K562 (cell line): Measurements from ENCODE around the gene PGF. TPM values are rescaled to one million over a fixed set of nuclear protein-coding genes. Genes with fewer than 3 reads are reported as not detected.

Experiments used
- ATAC-seq: fragments of 200-7000 bp; cut with Tn5 transposase; 3 replicates; pipeline ENCODE4 v1.9.1; 2020; ENCODE audit warnings: moderate library complexity
- BruUV-seq: library from RNA; stranded (reverse); fragments of 400-500 nt; replicated peaks from 2 replicates; lab custom pipeline; 2021; lab: Mats Ljungman, UMichigan
- CTCF ChIA-PET: fragments of 300-600 bp; formaldehyde crosslinking; extraction: SDS; loops from one replicate; lab custom pipeline; 2021; ENCODE audit warnings: low intra/inter-chr PET ratio; lab: Yijun Ruan, JAX
- POLR2A ChIA-PET: fragments of 300-600, 350-650 bp; sonication (Branson Sonifier 250); formaldehyde crosslinking; extraction: SDS; loops from one replicate; lab custom pipeline; 2021; ENCODE audit warnings: antibody characterized with exemption, inconsistent platforms; lab: Yijun Ruan, JAX
- DNase-seq, 4 experiments: peaks; one replicate each; pipeline versions ENCODE4 v3.0.0 to v3.0.0-alpha.2; 2011 to 2018; ENCODE audit warnings: low spot score in 3 of 4, mixed read lengths in 3 of 4; ENCODE audit errors: extremely low read depth in 1 of 4
- FAIRE-seq: peaks from 2 replicates; lab custom pipeline; 2011; peaks lifted over from hg19 to GRCh38; lab: Jason Lieb, UNC
- H2AFZ ChIP-seq: 2 replicates; pipeline ENCODE4 v1.6.0; 2011; ENCODE audit warnings: low read depth, low read length, control low read depth, inconsistent platforms
- H3K27ac ChIP-seq: fragments of 200-600 bp; 3 replicates; pipeline ENCODE4 v1.8.0; 2011; ENCODE audit warnings: low read depth, mild to moderate bottlenecking, control low read depth, inconsistent platforms, low read length, moderate library complexity, mixed read lengths; ENCODE audit errors: extremely low read depth
- H3K27me3 ChIP-seq, 2 experiments: fragments of 300-600 bp in 1 of 2; 2 replicates in 1 of 2; 3 replicates in 1 of 2; pipeline versions ENCODE4 v1.6.0 to v1.8.0; 2011; ENCODE audit warnings: inconsistent platforms in 2 of 2, low read length in 2 of 2, mild to moderate bottlenecking in 1 of 2, mixed read lengths in 1 of 2, moderate library complexity in 1 of 2; ENCODE audit not compliant: control insufficient read depth in 2 of 2, insufficient read depth in 2 of 2
- H3K36me3 ChIP-seq: fragments of 300-600 bp; 3 replicates; pipeline ENCODE4 v1.8.0; 2011; ENCODE audit warnings: mild to moderate bottlenecking, low read length, inconsistent platforms; ENCODE audit not compliant: control insufficient read depth, insufficient read depth
- H3K4me1 ChIP-seq, 2 experiments: fragments of 200-600 bp in 1 of 2; replicated peaks in 1 of 2; 2 replicates in 1 of 2; 3 replicates in 1 of 2; pipeline versions ENCODE4 v1.5.1 to v1.8.0; 2011; ENCODE audit warnings: inconsistent platforms in 2 of 2, low read length in 2 of 2, mild to moderate bottlenecking in 1 of 2, mixed read lengths in 1 of 2, moderate library complexity in 1 of 2; ENCODE audit not compliant: control insufficient read depth in 2 of 2, insufficient read depth in 2 of 2
- H3K4me2 ChIP-seq: 2 replicates; pipeline ENCODE4 v1.6.1; 2011; ENCODE audit warnings: low read length, control low read depth, inconsistent platforms, mixed read lengths; ENCODE audit not compliant: insufficient read depth
- H3K4me3 ChIP-seq: fragments of 200-600 bp; sonication (generic), shearing (Covaris generic); 2 replicates; pipeline ENCODE4 v1.5.1; 2016; ENCODE audit warnings: control low read depth, inconsistent platforms
- H3K79me2 ChIP-seq: fragments of 200-600 bp; 3 replicates; pipeline ENCODE4 v1.8.0; 2011; ENCODE audit warnings: low read length, inconsistent platforms; ENCODE audit not compliant: control insufficient read depth, insufficient read depth
- H3K9ac ChIP-seq, 2 experiments: 2 replicates each; pipeline versions ENCODE4 v1.6.0 to v1.6.1; 2011; ENCODE audit warnings: low read depth in 2 of 2, low read length in 2 of 2, control low read depth in 1 of 2, inconsistent platforms in 1 of 2, mild to moderate bottlenecking in 1 of 2, mixed read lengths in 1 of 2; ENCODE audit not compliant: insufficient read depth in 1 of 2
- H3K9me1 ChIP-seq: one replicate; pipeline ENCODE4 v1.6.0; 2011; ENCODE audit warnings: inconsistent platforms, mild to moderate bottlenecking, low read length, moderate library complexity; ENCODE audit not compliant: control insufficient read depth, insufficient read depth
- H3K9me3 ChIP-seq: replicated peaks from 2 replicates; pipeline ENCODE4 v1.5.1; 2011; ENCODE audit warnings: low read depth, low read length, inconsistent platforms; ENCODE audit not compliant: control insufficient read depth, insufficient read depth
- H4K20me1 ChIP-seq: replicated peaks from 2 replicates; pipeline ENCODE4 v1.6.1; 2011; ENCODE audit warnings: low read length, inconsistent platforms, mixed read lengths; ENCODE audit not compliant: control insufficient read depth, insufficient read depth
- CREB3L1 ChIP-seq: fragments of 450-650 bp; IDR thresholded peaks from 2 replicates; pipeline ENCODE4 v1.6.1; 2014; ENCODE audit warnings: low read depth, mild to moderate bottlenecking, moderate library complexity, borderline replicate concordance
- DMBX1 ChIP-seq: fragments of 250-450 bp; sonication (Bioruptor Pico); IDR thresholded peaks from 2 replicates; pipeline ENCODE4 v1.8.0; 2022; ENCODE audit warnings: inconsistent platforms, mild to moderate bottlenecking, moderate library complexity, borderline replicate concordance
- HNRNPL ChIP-seq: fragments of 200-400 bp; formaldehyde crosslinking; IDR thresholded peaks from 2 replicates; pipeline ENCODE4 v1.6.1; 2017; ENCODE audit warnings: low read depth, mild to moderate bottlenecking, low read length
- SMAD2 ChIP-seq: fragments of 150-350 bp; IDR thresholded peaks from 2 replicates; pipeline ENCODE4 v1.6.1; 2014; ENCODE audit warnings: low read depth, mild to moderate bottlenecking, low read length
- ZFP91 ChIP-seq: sonication (generic); formaldehyde crosslinking; IDR thresholded peaks from 2 replicates; pipeline ENCODE4 v1.8.0; 2022; ENCODE audit warnings: mild to moderate bottlenecking, missing genetic modification reagents
- ZKSCAN8 ChIP-seq: fragments of 200-800 bp; sonication (Bioruptor generic); IDR thresholded peaks from 2 replicates; pipeline ENCODE4 v1.6.1; 2016; ENCODE audit warnings: missing genetic modification characterization, missing compliant biosample characterization
- ZNF124 ChIP-seq: sonication (generic); formaldehyde crosslinking; IDR thresholded peaks from 2 replicates; pipeline ENCODE4 v1.8.1; 2022; ENCODE audit warnings: missing genetic modification reagents
- ZNF395 ChIP-seq: fragments of 200-800 bp; sonication (Bioruptor generic); IDR thresholded peaks from 2 replicates; pipeline ENCODE4 v1.6.1; 2017; ENCODE audit warnings: missing genetic modification characterization, missing compliant biosample characterization
- WGBS: fragments of 100-300 bp; shearing (Covaris generic); methylation state at CpG from one replicate; pipeline ENCODE4 v1.1.6; 2016; ENCODE audit warnings: low coverage, mixed read lengths; ENCODE audit not compliant: insufficient coverage; ENCODE audit errors: missing lambda C conversion rate; 5-methylcytosine and 5-hydroxymethylcytosine counted together
- in situ Hi-C: fragments of 300-500 bp; cut with MboI; formaldehyde crosslinking; loops from 4 replicates; pipeline ENCODE4 v1.15.0; 2018; ENCODE audit warnings: inconsistent platforms, mixed read lengths
- intact Hi-C: fragments of 100-400 bp; cut with micrococcal nuclease; formaldehyde crosslinking; loops from 2 replicates; pipeline ENCODE4 v1.14.2; 2022
- polyA plus RNA-seq, 8 experiments: library from polyadenylated mRNA; depleted of rRNA in 4 of 8; stranded (reverse) in 5 of 8; unstranded in 3 of 8; fragments of >200 nt; fragmentation: Nextera tagmentation in 2 of 8; fragmentation: Illumina TruSeq in 1 of 8; extraction: Ambion mirVana in 2 of 8; extraction: Trizol in 1 of 8; gene quantifications; 2 replicates each; pipeline versions ENCODE4 v1.2.1 to v1.2.3, GENCODE V29; 2011 to 2014; ENCODE audit warnings: inconsistent platforms in 1 of 8, missing spikeins in 1 of 8
- total RNA-seq, 7 experiments: library from RNA; depleted of rRNA in 6 of 7; stranded (reverse); fragments of >200 nt in 6 of 7; fragmentation: Illumina TruSeq in 2 of 7; extraction: Trizol in 2 of 7; gene quantifications; 2 replicates each; pipeline versions ENCODE4 v1.2.1 to v1.2.3, GENCODE V29; 2011 to 2021; ENCODE audit warnings: low replicate concordance in 1 of 7

The PGF gene
- total and polyA plus RNA-seq, 9 of the 15 experiments (the other 6 are each of a cell fraction or from before 2014, with no cell fraction given), result 0.04 to 0.44 (median 0.18) TPM

- Histone ChIP-seq H3K9me1 (no peaks in the 10 kb centered on the region), H2AFZ (no peak overlapping the region), H3K27ac (no peak overlapping the region), H3K4me3 (no peak overlapping the region), H4K20me1 (no peaks in the 10 kb centered on the region), H3K9me3 (no peaks in the 10 kb centered on the region), H3K4me1 (peaks cover 0 to 19% of the 10 kb centered on the region in 2 experiments; a peak in 3 of 5 replicates), H3K27me3 (no peaks in the 10 kb centered on the region), H3K9ac (no peak overlapping the region), H3K79me2 (no peaks in the 10 kb centered on the region; the same call in 2 of the 3 replicates), H3K36me3 (no peaks in the 10 kb centered on the region), H3K4me2 (no peak overlapping the region)
- POLR2A ChIA-PET, result interaction anchor here (0.7 kb wide), 1 partner anchor 11 kb away, joined by 4 read pairs; no protein-coding TSS in a partner anchor
- no peak for ATAC-seq
- in situ Hi-C loops (loop anchor here (10.0 kb wide), 1 partner anchor 156 kb away; no protein-coding TSS in a partner anchor), intact Hi-C loops (loop anchor here (10.0 kb wide), 1 partner anchor 386 kb away; no protein-coding TSS in a partner anchor)
- TF ChIP-seq ZKSCAN8 (no peak), CREB3L1 (no peak), HNRNPL (no peak), DMBX1 (CRISPR knock-in tag) (no peak), SMAD2 (no peak), ZNF395 (CRISPR knock-in tag) (no peak), ZNF124 (CRISPR knock-in tag) (no peak), ZFP91 (no peak)
- no peak for DNase-seq
- FAIRE-seq, result no peak
- BruUV-seq, result no TSS peak
- 90% methylated on average over 2 of the region's 9 CpGs for WGBS
- CTCF ChIA-PET, result no interaction called here
Measured at GRCh38 chr14:74918380-74918779, 37.0 kb downstream of the PGF start.
